ENCODE data around the gene GALNT18.
A peak's percentile ranks its signal among the peaks of the same experiment; 100 is the strongest.

The GALNT18 gene

DNA sequence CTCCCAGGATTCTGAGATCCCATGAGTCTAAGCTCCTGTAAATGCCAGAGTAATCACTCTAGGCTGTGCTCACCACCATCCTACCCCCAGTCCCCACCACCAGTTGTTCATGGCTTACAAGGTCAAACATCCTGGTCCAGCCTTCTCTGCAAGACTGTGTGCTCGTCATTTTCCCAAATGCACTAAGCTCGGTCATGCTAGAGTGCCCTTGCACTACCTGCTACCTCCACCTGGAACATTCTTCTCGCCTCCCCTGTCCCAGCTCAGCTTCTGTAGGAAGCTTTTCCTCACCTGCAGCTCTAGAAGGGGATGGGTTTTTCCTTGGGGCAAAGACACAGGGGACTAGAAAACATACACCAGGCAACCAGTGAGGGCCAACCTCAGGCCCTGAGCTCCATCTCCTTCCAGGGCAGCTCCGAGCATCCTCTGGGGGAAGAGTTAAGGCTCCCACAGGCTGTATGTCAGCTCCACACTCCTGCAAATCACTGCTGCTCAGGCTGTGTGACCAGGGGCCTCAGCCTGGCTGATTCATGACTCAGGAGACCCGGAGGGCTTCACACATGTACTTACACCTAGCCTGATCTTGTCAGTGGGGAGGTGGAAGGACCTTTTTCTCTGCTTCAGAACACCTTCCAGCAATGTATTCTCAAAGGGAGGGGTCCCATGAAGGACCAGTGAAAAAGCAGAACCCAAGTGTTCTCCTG, 231.6 kb downstream of the GALNT18 start:
- no peak for DNase-seq

DNA sequence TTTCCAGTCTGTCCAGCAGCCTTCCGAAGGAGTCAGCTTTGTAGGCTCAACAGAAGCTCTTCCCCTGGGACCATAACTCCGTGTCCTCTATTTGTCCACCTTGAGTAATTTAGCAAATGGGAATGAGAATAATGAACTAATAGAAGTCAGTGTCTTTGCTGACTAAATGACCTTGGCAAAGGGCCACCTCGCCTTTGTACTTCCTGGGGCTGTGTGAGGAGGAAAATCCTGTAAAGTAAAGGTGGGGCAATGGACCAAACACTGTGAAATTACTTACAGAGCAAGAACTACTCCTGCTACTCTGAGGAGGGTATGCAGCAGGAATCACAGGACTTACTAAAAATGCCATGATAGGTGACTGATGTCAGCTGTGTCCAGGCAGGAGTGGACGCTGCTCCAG, 232.6 kb downstream of the GALNT18 start:
- no peak for DNase-seq

DNA sequence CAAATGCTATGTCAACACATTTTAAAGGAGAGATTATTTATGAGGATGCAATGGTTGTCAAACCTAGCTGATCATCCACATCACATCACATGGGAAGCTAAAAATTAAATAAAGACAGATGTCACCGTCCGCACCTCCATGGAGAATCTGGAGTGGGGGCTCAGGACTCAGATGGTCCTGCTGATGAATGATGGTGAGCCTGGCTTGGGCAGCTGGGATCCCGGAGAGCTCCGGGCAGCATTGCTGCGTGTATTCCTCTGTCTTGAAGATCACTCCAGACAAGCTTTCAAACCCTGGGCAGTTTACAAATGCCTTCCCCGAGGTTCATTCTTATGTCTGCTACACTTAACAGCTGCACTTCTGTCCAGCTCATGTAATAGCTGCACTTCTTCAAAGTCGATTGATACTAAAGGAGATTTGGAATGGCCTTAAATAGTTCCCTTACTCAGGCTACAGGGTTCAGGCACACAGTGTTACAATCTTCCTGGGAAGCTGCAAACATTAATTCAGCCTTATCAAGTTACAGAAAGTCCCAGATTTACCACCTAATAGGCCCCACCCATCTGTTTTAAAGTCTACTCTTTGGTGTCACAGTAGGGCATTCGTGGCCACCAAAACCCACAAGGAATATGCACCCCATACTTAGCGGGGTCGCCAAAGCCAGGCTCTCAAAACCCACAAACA, 234.0 kb downstream of the GALNT18 start:
- DNase-seq, result no peak

DNA sequence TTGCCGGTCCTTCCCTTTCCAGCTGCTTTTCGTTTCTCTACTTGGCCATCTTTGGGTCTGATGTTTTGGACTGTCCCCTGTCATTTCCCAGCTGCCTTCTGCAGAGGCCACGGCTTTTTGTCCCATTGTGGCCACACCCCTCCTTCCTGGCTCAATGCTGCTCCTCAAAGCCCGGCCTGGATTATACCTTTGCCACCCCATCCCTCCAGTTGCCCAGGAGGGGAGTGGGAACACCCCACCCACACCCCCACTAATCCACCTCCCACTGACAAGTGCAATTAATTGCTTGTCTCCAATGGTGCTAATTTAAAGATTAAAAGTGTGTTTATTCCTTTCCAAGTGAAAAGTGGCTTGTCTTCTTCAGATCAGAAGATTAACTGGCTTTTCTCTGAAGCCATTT, 234.6 kb downstream of the GALNT18 start:
- no peak for DNase-seq

DNA sequence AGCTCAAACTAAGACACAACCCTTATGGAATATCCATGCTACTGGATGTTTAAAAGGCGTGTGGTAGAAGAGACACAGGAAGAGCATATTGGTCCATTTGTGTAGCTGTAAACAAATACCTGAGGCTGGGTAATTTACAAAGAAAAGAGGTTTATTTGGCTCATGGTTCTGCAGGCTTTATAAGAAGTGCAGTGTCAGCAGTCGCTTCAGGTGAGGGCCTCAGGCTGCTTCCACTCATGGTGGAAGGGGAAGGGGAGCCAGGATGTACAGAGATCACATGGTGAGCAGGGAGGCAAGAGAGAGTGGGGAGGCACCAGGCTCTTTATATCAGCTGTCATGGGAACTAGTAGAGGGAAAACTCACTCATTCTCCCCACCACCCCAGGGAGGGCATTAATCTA, 237.0 kb downstream of the GALNT18 start:
- no peak for DNase-seq

GRCh38 chr11:11383995-11384394, 237.8 kb downstream of the GALNT18 start:
- no peak for DNase-seq

GRCh38 chr11:11382858-11383532, 238.8 kb downstream of the GALNT18 start:
- no peak for DNase-seq

GRCh38 chr11:11381471-11382105, 240.2 kb downstream of the GALNT18 start:
- DNase-seq, result no peak

GRCh38 chr11:11380883-11381282, 240.9 kb downstream of the GALNT18 start:
- DNase-seq, result no peak

- no peak for DNase-seq
Measured at GRCh38 chr11:11380340-11380739, 241.5 kb downstream of the GALNT18 start.

DNA sequence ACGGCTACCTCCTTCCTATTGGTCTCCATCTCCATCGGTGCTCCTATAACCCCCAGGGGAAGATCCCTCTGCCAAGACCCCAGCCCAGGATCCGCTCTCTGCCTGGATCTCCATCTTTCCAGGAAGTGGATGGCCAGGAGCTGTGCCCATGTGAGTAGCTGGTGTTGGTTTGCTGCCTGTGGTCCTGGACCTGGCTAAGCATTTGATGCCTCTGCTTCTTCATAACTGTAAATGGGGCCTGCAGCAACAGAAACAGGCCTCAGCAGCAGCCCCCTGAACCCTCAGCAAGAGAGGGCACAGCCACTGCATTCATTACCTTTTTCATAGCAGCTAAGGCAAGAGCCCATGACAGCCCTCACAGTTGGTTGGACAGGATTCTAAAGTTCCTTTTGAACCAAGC, 242.1 kb downstream of the GALNT18 start:
- no peak for DNase-seq

DNA sequence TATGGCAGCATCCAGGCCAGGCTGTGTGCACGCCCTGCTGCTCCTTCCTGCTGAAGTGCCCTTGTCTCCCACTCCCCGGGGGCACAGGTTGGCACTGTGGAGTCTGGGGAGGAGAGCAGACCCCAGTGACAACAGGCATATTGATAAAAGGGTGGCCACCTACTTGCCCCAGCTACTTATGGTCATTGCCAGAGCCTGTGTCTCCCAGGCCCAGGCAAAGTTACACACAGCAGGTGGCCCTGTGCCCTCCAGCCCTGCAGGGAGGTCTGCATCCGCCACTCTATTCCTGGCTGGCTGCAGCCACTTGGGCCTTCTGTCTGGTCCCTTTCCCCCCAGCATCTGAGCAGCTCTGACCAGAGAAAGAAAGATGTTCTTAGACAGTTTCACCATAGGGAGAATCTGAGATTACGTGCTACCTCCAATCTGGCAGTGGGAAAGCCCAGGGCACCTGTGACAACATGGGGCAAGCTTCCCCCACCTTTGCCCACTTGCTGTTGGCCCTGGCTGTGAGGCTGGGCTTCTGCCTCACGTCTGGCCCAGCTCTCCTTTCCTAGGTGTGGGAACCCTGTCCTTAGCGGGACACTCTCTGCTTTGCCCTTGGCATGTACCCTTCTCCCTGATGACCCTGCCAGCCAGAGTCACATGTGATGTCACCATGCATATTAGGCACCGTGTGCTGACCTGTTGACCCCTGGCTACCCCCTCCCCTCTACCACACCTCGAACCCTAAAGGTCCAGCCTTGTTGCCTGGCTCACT, 243.4 kb downstream of the GALNT18 start:
- DNase-seq, result no peak

- DNase-seq, result no peak
Measured at GRCh38 chr11:11374358-11375148, 247.3 kb downstream of the GALNT18 start.

GRCh38 chr11:11373934-11374333, 247.9 kb downstream of the GALNT18 start:
- DNase-seq, result no peak

GRCh38 chr11:11372461-11372860, 249.3 kb downstream of the GALNT18 start:
- DNase-seq, result no peak

GRCh38 chr11:11370962-11371303, 250.9 kb downstream of the GALNT18 start:
- peak in 1 of 51 donors; percentile 47 for DNase-seq

DNA sequence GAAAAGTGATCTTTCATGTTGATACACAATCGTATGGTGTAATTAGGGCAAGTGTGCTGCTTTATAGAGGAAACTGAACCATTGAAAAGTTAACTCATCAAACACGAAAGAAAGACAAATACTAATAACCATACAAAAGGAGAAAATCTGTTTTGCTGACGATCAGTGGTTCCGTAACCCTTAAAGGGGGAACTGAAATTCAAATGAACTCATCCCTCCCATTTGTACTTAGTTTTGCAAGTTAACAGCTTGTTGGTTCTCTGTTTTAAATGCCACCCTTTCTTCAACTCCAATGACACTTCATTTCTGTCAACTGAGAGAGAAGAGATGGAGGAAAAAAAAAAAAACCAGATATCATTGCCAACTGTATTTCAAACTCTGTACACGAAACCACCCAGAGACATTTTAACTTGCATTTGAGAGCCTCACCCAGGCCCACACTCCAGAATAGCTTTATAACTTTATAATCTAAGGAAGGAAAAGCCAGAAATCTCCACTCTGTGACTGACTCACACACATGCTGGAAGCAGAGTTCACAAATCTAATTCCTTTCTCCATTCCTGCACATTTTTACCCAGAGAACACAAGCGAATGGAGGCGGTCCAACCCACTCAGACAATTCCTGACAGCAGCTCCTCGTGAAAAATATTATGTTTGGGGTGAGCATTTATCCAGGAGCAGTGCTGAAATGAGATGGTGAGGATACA, 251.4 kb downstream of the GALNT18 start:
- DNase-seq, result peak in 2 of 51 donors; percentile 42 to 47

DNA sequence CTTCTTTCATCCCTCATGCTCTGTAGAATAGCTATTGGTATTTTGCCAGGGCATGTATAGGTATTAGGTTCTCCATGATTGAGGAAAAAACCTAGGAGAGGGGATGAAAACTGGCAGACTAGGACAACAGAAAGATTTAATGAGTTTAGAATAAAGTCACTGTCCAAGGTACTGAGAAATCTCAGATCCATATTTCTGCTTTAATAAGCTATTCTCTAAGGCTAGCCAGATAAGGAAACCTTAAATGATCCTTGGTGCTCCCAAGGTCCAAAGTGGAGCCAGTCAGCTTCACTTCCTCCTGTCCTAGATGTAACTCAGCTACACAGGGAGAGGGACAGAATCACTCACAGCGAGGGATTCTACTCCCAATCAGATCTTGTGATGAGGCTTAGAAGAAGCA, 255.0 kb downstream of the GALNT18 start:
- no peak for DNase-seq

GRCh38 chr11:11363674-11364073, 258.1 kb downstream of the GALNT18 start:
- DNase-seq, result no peak

DNA sequence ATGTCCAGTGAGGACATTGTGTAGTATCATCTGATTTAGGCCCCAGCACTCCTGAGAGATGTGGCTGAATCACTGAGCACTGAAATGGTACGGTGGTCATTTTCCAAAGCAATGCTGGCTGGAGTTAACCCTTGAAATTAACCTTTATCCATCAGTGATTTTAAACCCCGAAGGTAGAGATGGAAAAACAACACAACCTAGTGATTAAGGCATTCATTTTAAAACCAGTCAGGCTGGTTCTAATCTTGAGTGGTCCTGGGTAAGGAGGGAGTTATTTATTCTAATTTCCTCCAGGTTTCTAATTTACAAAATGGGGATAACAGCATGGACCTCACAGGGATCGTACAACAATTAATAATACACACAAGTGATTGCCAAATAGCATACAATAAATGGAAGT, 262.2 kb downstream of the GALNT18 start:
- DNase-seq, result no peak
